22Rv1 (cell line): ENCODE data around the gene ANGPTL2.
"Not testable (repeated sequence)": the region's sequence is repeated elsewhere in the genome, so short reads cannot be mapped to it uniquely, and the experiment has no call there.

Experiments
- H3K27ac ChIP-seq: fragments of 450-650 bp; 2 replicates; pipeline ENCODE4 v1.5.1; 2017
- CTCF ChIP-seq: fragments of 450-650 bp; IDR thresholded peaks from 2 replicates; pipeline ENCODE4 v1.5.1; 2017; ENCODE audit warnings: mild to moderate bottlenecking
- ZFX ChIP-seq: fragments of 450-650 bp; IDR thresholded peaks from 2 replicates; pipeline ENCODE4 v1.6.1; 2017; ENCODE audit warnings: antibody characterized with exemption, borderline replicate concordance

ANGPTL2 gene

GRCh38 chr9:127147251-127147650 is 24.8 kb upstream of the ANGPTL2 start:
- TF ChIP-seq CTCF (no peak), ZFX (no peak)
- H3K27ac ChIP-seq, result no peak overlapping the region

- H3K27ac ChIP-seq, result not testable (repeated sequence)
Measured at GRCh38 chr9:127146841-127147240, 24.4 kb upstream of the ANGPTL2 start.

- no peak overlapping the region for H3K27ac ChIP-seq
- no peak for TF ChIP-seq CTCF
- no peak for TF ChIP-seq ZFX
Measured at GRCh38 chr9:127144670-127145445, 22.4 kb upstream of the ANGPTL2 start.

GRCh38 chr9:127143920-127144465 is 21.6 kb upstream of the ANGPTL2 start:
- TF ChIP-seq ZFX (no peak), CTCF (no peak)
- no peak overlapping the region for H3K27ac ChIP-seq

GRCh38 chr9:127142931-127143464 is 20.6 kb upstream of the ANGPTL2 start:
- TF ChIP-seq ZFX (no peak), CTCF (no peak)
- no peak overlapping the region for H3K27ac ChIP-seq

GRCh38 chr9:127142291-127142690 is 19.9 kb upstream of the ANGPTL2 start:
- H3K27ac ChIP-seq, result no peak overlapping the region
- TF ChIP-seq CTCF, result no peak

GRCh38 chr9:127140842-127141675 is 18.6 kb upstream of the ANGPTL2 start:
- H3K27ac ChIP-seq, result no peak overlapping the region
- TF ChIP-seq ZFX (no peak), CTCF (no peak)
